KOPT-K1 (cell line): ENCODE results near the gene SLC13A1.
"Not testable (repeated sequence)": the region's sequence is repeated elsewhere in the genome, so short reads cannot be mapped to it uniquely, and the experiment has no call there.

Source experiments
- H3K27ac ChIP-seq: fragments of 200-600 bp; sonication (generic); 2 replicates; pipeline ENCODE4 v1.5.1; 2016; ENCODE audit warnings: antibody characterized with exemption, mild to moderate bottlenecking, low read depth, low read length; ENCODE audit not compliant: poor library complexity, severe bottlenecking
- H3K36me3 ChIP-seq: fragments of 200-600 bp; sonication (generic); 2 replicates; pipeline ENCODE4 v1.5.1; 2017; ENCODE audit warnings: antibody characterized with exemption, mild to moderate bottlenecking, low read length, moderate library complexity; ENCODE audit not compliant: insufficient read depth
- H3K9me3 ChIP-seq: fragments of 200-600 bp; sonication (generic); 2 replicates; pipeline ENCODE4 v1.5.1; 2017; ENCODE audit warnings: antibody characterized with exemption, low read length, mild to moderate bottlenecking; ENCODE audit not compliant: insufficient read depth, poor library complexity, severe bottlenecking

The SLC13A1 gene

DNA sequence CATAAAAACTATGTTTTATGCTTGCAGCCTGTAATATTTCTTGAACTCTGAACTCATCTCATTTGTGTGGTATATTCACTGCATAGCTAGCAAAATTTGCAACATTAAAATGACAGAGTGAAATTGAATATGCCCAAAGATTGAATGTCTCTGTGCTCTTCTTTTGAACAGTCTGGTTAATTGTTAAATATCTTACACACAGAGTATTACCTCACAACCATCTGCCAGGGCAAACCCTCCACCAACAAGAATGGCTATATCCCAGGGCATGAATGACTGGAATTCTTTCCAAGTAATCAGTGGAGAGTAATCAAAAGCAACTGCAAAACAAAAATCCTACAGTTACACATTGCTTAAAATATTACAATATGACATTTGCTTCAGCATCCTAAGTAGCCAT, 76.9 kb downstream of the SLC13A1 start:
- H3K36me3 ChIP-seq = no peaks in the 10 kb centered on the region
- no peaks in the 10 kb centered on the region for H3K9me3 ChIP-seq
- H3K27ac ChIP-seq = no peak overlapping the region

DNA sequence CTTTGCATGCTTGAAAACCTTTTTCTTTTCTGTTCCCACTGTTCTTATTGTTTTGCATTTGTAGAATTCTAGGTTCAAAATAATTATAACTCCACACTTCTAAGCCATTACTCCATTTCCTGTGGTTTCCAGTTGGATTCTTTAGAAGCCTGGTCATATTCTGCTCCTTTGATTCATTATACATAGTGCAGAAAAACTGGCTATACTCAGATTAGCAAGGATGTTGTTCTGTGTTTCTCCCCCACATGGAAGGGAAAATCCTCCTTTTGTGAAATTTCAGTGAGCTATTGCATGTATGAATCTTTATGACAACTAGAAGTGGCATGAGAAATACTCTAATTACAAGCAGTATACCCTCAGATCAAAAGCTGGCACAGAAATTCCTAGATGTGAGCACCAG, 79.5 kb downstream of the SLC13A1 start:
- H3K9me3 ChIP-seq = no peaks in the 10 kb centered on the region
- H3K27ac ChIP-seq = no peak overlapping the region

DNA sequence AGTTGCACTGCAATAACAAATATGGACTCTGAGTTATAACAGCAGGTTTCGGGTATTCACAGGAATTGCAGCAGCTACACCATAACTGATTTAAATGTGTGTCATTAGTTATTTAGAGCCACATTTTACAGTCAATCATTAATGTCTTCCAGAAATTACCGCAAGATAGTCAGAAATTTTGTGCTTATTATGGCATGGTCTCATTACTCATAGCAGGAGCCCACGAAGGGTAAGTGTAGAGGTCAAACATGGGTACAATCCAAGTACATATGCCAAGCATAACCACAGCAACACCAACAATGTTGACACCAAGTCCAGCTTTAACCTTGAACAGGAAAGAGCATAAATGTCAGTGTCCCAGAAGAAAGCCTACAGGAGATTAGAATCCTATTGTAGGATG, 84.4 kb downstream of the SLC13A1 start:
- no peak overlapping the region for H3K27ac ChIP-seq
- H3K9me3 ChIP-seq = no peaks in the 10 kb centered on the region
- H3K36me3 ChIP-seq = no peaks in the 10 kb centered on the region

More for the DNA sequence above, 79.5 kb downstream of the SLC13A1 start:
- no peaks in the 10 kb centered on the region for H3K36me3 ChIP-seq

DNA sequence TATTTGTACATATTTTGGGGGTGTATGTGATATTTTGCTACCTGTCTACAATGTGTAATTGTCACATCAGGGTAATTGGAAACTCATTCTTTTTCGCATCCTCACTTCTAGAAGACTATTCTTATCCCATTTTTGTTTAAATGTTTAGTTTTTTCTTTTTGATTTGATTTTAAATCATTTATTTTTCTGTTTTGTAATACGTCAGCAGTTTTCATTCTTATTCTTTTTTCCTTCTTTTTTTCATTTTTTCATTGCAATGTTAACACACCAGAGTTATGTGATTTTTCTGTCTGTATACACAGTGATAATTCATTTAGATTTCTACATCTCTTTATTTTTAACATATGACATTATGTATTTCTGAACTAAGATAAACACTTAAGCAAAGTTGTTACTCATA, 85.5 kb downstream of the SLC13A1 start:
- no peaks in the 10 kb centered on the region for H3K9me3 ChIP-seq
- H3K27ac ChIP-seq = no peak overlapping the region
- H3K36me3 ChIP-seq = no peaks in the 10 kb centered on the region

DNA sequence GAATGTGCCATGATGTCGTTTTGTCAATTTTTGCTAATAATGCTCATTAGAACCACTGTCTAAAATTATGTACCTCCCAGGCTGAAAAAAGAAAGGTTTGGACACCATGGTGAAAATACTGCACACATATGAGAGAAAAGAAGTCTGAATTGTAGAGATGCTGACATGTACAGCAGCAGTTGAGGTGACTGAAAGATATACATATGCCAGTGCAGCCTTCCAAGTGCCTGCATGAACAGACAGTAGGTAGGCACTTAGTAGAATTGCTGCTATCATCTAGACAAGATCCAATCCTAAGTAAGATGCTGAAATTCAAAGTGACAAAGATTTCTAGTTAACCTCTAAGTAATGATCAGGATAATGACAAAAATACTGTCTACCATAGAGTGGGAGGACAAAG, 86.9 kb downstream of the SLC13A1 start:
- H3K27ac ChIP-seq = no peak overlapping the region
- H3K9me3 ChIP-seq = no peaks in the 10 kb centered on the region
- H3K36me3 ChIP-seq = no peaks in the 10 kb centered on the region

DNA sequence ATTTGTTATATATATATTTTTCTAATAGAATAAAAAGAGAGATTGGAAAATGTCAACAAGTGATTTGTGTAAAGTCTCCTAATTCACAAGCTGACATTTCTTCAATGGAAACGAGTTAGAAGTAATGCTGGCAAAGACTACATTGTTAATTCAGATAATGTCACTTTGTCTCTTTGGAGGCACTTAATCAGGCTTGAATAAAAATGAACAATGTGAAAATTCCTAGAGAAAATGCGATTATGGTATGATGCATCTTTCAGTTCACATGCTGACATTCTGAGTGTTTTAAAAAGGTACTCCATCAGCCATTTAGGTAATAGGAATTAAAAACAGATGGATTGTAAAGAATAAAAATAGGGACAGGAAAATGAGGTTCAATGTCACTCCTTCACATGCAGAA, 100.1 kb downstream of the SLC13A1 start:
- H3K27ac ChIP-seq = no peak overlapping the region
- H3K36me3 ChIP-seq = no peaks in the 10 kb centered on the region
- no peaks in the 10 kb centered on the region for H3K9me3 ChIP-seq

DNA sequence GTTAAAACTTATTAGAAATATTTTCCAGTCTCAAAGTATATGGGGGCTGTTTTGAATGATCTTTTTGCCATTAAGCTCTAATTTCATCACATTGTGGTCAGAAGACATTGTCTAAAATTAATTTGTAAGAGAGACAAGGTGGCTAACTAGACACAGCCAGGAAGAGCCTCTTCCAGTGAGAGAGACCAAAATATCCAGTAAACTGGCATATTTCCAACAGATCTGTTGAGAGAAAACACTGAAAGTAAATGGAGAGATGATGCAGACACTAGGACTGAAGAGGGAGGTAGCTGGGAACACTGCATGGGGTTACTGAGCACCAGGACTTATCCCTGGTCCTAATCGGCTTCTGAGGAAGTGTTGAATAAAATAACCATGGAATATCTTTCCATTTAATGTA, 102.8 kb downstream of the SLC13A1 start:
- H3K36me3 ChIP-seq = no peaks in the 10 kb centered on the region
- H3K9me3 ChIP-seq = no peaks in the 10 kb centered on the region
- no peak overlapping the region for H3K27ac ChIP-seq

DNA sequence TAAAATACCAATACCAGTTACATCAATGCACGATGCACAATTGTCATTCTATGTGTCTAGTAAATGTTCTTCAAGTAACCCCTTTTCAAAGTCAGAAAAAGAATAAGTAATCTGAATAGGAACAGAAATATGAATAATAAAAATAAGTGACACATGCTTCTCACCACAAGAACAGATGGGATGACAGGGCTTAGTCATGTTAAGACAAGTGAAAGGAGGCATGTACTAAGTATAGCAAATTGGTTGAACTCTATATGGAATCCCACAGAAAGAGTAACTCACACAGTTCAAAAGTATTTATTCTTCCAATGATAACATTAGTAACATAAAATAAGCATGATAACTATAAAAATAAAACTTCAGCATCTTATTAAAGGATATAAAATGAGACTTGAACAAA, 103.3 kb downstream of the SLC13A1 start:
- no peak overlapping the region for H3K27ac ChIP-seq
- H3K36me3 ChIP-seq = no peaks in the 10 kb centered on the region
- H3K9me3 ChIP-seq = no peaks in the 10 kb centered on the region

DNA sequence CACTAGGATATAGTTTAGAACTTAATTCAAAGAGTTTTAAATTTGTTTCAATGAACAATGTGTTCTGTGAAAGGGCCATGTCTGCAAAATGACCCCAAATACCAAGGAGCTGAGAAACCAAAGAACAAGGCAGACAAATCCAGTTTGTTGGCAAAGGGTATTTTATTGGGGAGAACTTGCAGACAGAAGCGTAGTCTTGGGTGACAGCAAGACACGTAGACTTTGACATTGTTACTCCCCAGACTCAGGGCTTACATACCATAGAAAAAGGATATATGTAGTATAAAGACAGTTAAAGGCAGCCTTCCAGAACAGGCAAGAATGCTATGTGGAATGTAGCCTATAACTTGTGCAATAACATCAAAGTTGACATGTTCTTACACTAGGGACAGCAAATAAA, 109.3 kb downstream of the SLC13A1 start:
- no peaks in the 10 kb centered on the region for H3K9me3 ChIP-seq
- no peaks in the 10 kb centered on the region for H3K36me3 ChIP-seq
- no peak overlapping the region for H3K27ac ChIP-seq

DNA sequence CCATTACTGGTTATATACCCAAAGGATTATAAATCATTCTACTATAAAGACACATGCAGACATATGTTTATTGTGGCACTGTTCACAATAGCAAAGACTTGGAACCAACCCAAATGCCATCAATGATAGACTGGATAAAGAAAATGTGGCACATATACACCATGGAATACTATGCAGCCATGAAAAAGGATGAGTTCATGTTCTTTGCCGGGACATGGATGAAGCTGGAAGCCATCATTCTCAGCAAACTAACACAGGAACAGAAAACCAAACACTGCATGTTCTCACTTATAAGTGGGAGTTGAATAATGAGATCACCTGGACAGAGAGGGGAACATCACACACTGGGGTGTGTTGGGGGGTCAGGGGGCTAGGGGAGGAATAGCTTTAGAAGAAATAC, 112.9 kb downstream of the SLC13A1 start:
- not testable (repeated sequence) for H3K9me3 ChIP-seq, H3K27ac ChIP-seq, H3K36me3 ChIP-seq

DNA sequence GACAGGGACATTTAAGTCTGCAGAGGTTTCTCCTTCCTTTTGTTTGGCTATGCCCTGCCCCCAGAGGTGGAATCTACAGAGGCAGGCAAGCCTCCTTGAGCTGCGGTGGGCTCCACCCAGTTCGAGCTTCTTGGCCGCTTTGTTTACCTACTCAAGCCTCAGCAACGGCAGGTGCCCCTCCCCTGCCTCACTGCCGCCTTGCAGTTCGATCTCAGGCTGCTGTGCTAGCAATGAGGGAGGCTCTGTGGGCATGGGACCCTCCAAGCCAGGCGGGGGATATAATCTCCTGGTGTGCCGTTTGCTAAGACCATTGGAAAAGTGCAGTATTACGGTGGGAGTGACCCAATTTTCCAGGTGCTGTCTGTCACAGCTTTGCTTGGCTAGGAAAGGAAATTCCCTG, 114.9 kb downstream of the SLC13A1 start:
- not testable (repeated sequence) for H3K36me3 ChIP-seq, H3K9me3 ChIP-seq, H3K27ac ChIP-seq

DNA sequence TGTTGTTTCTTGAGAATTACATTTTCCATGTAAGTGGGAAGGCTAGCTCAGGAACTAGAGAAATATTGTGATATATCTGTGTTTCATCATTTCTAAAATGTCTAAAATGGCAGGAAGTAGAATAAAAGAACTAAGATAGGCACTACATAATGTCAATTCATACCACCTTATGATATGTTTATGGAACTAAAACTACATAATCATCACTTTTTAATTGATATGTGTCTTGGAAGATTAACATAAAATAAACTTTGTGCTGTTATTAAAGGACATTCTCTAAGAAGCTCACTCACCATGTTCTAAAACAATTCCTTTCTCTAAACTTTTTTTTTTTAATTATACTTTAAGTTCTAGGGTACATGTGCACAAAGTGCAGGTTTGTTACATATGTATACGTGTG, 120.7 kb downstream of the SLC13A1 start:
- no peaks in the 10 kb centered on the region for H3K9me3 ChIP-seq
- no peak overlapping the region for H3K27ac ChIP-seq
- H3K36me3 ChIP-seq = no peaks in the 10 kb centered on the region

DNA sequence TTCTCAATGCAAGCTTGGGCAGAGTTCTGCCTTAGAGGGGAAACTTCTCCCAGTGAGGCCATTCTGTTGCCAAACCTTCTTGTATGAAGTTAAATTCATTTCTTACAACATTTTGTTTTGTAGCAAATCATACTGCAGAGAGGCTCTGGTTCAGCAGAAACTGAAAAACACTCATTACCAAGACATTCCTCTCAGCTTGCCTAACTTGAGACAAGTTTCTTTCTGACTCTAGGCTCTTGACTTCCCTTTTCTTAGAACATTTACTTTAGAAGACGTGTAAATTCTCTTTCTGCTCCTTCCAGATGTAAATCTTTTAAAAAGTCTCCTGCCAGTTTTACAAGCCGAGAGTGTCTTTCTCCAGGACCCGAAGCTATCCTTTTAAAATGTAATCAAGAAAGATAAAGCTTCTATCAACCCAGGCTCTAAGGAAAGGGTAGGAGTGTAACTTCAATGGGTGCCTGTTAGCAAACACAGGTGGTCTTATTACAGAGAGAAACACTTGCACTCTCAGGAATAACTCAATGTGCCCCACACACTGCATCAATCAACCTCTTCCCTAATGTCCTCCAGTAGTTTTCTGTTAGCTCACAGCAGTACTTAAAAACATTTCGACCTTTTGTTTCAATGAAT, 123.8 kb downstream of the SLC13A1 start:
- H3K36me3 ChIP-seq = no peaks in the 10 kb centered on the region
- no peaks in the 10 kb centered on the region for H3K9me3 ChIP-seq
- no peak overlapping the region for H3K27ac ChIP-seq

DNA sequence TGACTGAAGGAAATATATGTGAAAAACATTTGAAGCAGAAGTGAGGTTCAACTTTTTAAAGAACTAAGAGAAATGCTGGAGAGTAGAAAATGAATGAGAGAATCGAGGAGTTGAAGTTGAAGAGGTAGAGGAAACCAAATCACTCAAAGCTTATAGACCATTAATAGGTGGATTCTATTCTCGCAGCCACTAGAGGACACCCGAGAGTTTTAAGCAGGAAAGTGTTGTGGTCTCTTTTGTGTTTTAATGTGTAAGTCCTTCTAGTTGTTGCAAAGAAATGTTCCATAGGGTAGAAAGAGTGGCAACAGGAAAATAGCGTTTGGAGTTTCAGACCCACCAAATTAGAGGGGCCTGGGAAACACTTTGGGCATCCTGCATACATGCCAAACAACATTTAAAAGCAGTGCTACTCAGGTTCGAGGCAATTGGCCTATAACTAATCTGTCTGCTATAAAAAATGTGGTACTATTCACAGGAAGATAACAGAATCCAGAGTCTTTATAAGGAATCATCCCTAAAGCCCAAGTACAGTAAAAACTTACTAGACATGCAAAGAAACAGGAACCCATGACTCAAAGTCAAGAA, 129.0 kb downstream of the SLC13A1 start:
- Histone ChIP-seq H3K9me3 (no peaks in the 10 kb centered on the region), H3K27ac (no peak overlapping the region), H3K36me3 (no peaks in the 10 kb centered on the region)

DNA sequence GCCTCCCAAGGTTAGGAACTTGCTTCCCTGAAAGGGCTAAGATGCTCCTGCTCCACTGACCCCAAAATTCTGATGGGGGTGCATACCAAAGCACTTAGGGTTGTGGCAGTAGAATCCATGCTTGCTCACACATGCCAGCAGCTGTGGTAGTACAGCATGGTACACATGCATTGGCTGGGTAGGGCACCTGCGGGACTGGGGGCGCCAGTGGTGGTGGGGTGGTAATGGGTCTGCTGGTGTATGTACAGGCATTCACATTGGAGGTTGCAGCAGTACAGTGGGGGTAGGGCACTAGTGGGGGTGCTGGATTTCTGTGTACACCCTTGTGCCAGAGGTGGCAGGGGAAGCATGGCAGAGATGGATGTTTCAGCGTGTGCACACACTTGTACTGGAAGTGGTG, 132.0 kb downstream of the SLC13A1 start:
- Histone ChIP-seq H3K27ac (no peak overlapping the region), H3K9me3 (no peaks in the 10 kb centered on the region), H3K36me3 (no peaks in the 10 kb centered on the region)
